Measurements from ENCODE around the gene STX1B.

The STX1B gene

GRCh38 chr16:30953111-30953510 lies 57.3 kb downstream of the STX1B start:
- Histone ChIP-seq H3K9me3 (ENCODE audit: control insufficient read depth, low read length) (no peaks in the 10 kb centered on the region), H3K36me3 (ENCODE audit: control insufficient read depth, insufficient read depth, low read length) (no peaks in the 10 kb centered on the region), H3K4me1 (ENCODE audit: control insufficient read depth, insufficient read depth, low read length) (peaks cover 13% of the 10 kb centered on the region), H3K27ac (ENCODE audit: insufficient read depth, low read depth, low read length, poor library complexity, severe bottlenecking) (no peak overlapping the region), H3K4me3 (ENCODE audit: insufficient read depth, low read depth, low read length) (no peak overlapping the region), H3K27me3 (ENCODE audit: control insufficient read depth, insufficient read depth, low read length, poor library complexity, severe bottlenecking) (no peaks in the 10 kb centered on the region)
- WGBS, 2 experiments = 78 to 80% methylated on average over 9 of the region's 9 CpGs

- no peaks in the 10 kb centered on the region for H3K9me3 ChIP-seq (ENCODE audit: control insufficient read depth, low read length)
- no peak overlapping the region for H3K4me3 ChIP-seq (ENCODE audit: insufficient read depth, low read depth, low read length)
- 93 to 95% methylated on average over 3 of the region's 3 CpGs for WGBS, 2 experiments
- no peaks in the 10 kb centered on the region for H3K27me3 ChIP-seq (ENCODE audit: control insufficient read depth, insufficient read depth, low read length, poor library complexity, severe bottlenecking)
- H3K4me1 ChIP-seq (ENCODE audit: control insufficient read depth, insufficient read depth, low read length) = peaks cover 19% of the 10 kb centered on the region
- no peak overlapping the region for H3K27ac ChIP-seq (ENCODE audit: insufficient read depth, low read depth, low read length, poor library complexity, severe bottlenecking)
- no peaks in the 10 kb centered on the region for H3K36me3 ChIP-seq (ENCODE audit: control insufficient read depth, insufficient read depth, low read length)
Measured at GRCh38 chr16:30951750-30952149, 58.7 kb downstream of the STX1B start.

DNA sequence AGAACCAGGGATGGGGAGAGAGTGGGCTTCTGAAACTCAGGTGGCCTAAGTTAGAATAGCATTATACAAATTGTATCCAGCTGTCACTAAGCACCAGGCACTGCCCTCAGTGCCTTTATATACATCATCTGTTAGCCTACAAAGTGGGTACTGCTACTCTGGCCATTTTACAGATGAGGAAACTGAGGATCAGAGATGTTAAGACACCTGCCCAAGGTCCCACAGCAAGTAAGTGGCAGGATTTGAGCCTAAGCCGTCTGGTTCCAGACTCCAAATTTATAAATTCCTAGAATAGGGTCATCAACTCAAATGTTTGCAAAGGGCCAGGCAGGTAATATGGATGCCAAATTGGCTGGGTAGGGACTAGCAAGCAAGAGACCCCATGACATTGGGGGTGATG lies 59.2 kb downstream of the STX1B start:
- 88 to 97% methylated on average over 1 of the region's 1 CpG for WGBS, 2 experiments
- no peak overlapping the region for H3K4me3 ChIP-seq (ENCODE audit: insufficient read depth, low read depth, low read length)
- H3K9me3 ChIP-seq (ENCODE audit: control insufficient read depth, low read length) = no peaks in the 10 kb centered on the region
- no peaks in the 10 kb centered on the region for H3K36me3 ChIP-seq (ENCODE audit: control insufficient read depth, insufficient read depth, low read length)
- H3K4me1 ChIP-seq (ENCODE audit: control insufficient read depth, insufficient read depth, low read length) = peaks cover 19% of the 10 kb centered on the region
- no peaks in the 10 kb centered on the region for H3K27me3 ChIP-seq (ENCODE audit: control insufficient read depth, insufficient read depth, low read length, poor library complexity, severe bottlenecking)
- H3K27ac ChIP-seq (ENCODE audit: insufficient read depth, low read depth, low read length, poor library complexity, severe bottlenecking) = no peak overlapping the region

GRCh38 chr16:30950516-30951065 lies 59.8 kb downstream of the STX1B start:
- Histone ChIP-seq H3K4me3 (ENCODE audit: insufficient read depth, low read depth, low read length) (peak overlapping the region; percentile 87), H3K27ac (ENCODE audit: insufficient read depth, low read depth, low read length, poor library complexity, severe bottlenecking) (no peak overlapping the region), H3K36me3 (ENCODE audit: control insufficient read depth, insufficient read depth, low read length) (no peaks in the 10 kb centered on the region), H3K4me1 (ENCODE audit: control insufficient read depth, insufficient read depth, low read length) (peaks cover 19% of the 10 kb centered on the region), H3K27me3 (ENCODE audit: control insufficient read depth, insufficient read depth, low read length, poor library complexity, severe bottlenecking) (no peaks in the 10 kb centered on the region), H3K9me3 (ENCODE audit: control insufficient read depth, low read length) (no peaks in the 10 kb centered on the region)
- WGBS, 2 experiments = 86 to 89% methylated on average over 8 of the region's 8 CpGs

DNA sequence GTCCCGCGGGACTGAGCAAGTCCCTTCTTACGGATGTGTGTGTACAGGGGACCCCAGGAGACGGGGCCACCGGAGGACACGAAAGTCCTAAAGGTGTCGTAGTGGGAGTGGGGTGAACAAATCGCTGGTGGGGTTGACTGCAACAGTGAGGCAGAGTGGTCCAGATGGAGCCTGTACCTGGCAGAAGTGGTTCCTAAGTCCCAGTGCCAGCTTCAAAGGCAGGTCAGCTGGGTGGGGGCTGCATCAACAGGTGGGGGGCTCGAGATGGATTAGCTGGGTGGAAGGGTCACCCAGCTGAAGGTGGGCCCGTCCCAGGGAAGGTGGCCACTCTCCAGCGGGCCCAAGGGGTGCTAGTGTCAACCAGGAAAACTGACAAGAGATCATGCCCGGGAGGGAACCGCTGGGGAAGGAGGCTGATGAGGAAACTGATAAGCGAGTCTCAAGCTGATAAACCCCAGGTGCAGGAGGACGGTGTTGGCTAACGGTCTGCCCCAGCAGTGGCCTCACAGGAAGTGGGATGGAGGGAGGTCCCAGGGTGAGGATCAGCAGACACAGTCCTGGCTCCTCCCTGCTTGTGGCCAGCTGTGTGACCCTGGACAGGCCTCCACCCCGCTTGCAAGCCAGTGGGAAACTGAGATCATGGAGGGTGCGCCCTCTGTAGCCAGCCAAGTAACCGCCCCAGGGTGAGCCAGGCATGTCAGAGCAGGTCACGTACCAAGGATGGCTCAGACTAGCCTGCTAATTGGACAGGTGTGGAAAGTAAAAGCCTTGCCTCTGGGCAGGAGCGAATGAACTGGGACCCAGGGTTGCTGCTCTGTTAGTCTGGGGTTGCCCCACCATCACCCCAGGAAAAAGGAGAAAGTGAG lies 60.6 kb downstream of the STX1B start:
- H3K27ac ChIP-seq (ENCODE audit: insufficient read depth, low read depth, low read length, poor library complexity, severe bottlenecking) = no peak overlapping the region

GRCh38 chr16:30948667-30949649 lies 61.5 kb downstream of the STX1B start, which contains the start of gene ORAI3:
ORAI3 (plus strand) TSS chr16:30949068; CDS start chr16:30949290, 222 bp downstream.
- 0% methylated on average over 70 of the region's 70 CpGs for WGBS, 2 experiments

More for the DNA sequence above, 60.6 kb downstream of the STX1B start:
- WGBS, 2 experiments = 12 to 14% methylated on average over 21 of the region's 21 CpGs
- no peaks in the 10 kb centered on the region for H3K9me3 ChIP-seq (ENCODE audit: control insufficient read depth, low read length)
- no peaks in the 10 kb centered on the region for H3K27me3 ChIP-seq (ENCODE audit: control insufficient read depth, insufficient read depth, low read length, poor library complexity, severe bottlenecking)
- H3K36me3 ChIP-seq (ENCODE audit: control insufficient read depth, insufficient read depth, low read length) = peaks cover 2% of the 10 kb centered on the region
- peaks cover 19% of the 10 kb centered on the region for H3K4me1 ChIP-seq (ENCODE audit: control insufficient read depth, insufficient read depth, low read length)
- H3K4me3 ChIP-seq (ENCODE audit: insufficient read depth, low read depth, low read length) = peak overlapping the region; percentile 87

DNA sequence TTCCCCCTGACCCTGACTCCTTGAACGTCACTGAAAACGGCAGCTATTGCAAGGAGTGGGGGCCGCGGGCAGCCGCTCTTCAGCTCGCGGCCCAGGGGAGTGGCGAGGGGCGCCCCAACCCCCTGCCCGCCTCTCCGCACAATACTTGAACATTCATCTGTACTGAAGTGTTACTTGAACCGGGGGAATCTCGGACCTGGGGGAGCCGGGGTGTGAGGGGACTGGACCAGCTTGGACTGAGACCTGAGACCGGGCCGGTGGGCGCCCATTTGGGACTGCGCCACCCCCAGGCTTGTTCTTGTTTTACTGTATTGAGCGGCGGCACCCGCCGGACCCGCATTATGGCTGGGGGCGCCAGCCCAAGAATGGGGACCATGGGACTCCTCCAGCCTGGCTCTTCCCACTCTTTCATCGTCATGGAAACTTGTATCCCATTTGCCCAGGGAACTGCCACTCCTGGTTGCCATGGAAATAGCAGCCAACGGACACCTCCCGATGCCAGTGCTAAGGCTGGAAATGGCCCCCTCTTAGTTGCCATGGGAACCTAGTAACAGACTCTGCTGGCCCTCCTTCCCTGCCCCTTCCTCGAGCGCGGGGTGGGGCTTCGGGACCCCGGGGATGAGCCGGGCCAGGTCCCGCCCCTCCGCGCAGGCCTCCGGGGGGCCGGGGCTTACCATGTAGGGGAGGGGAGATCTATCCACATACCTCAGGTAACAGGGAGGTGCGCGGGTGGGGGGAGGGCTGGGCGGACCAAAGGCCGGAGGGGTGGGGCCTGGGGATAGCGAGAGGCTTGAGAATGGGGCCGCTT lies 62.4 kb downstream of the STX1B start:
- no peaks in the 10 kb centered on the region for H3K9me3 ChIP-seq (ENCODE audit: control insufficient read depth, low read length)
- H3K4me3 ChIP-seq (ENCODE audit: insufficient read depth, low read depth, low read length) = peak overlapping the region; percentile 87
- peaks cover 12% of the 10 kb centered on the region for H3K4me1 ChIP-seq (ENCODE audit: control insufficient read depth, insufficient read depth, low read length)
- peak overlapping the region; percentile 97 for H3K27ac ChIP-seq (ENCODE audit: insufficient read depth, low read depth, low read length, poor library complexity, severe bottlenecking)
- peaks cover 16% of the 10 kb centered on the region for H3K36me3 ChIP-seq (ENCODE audit: control insufficient read depth, insufficient read depth, low read length)
- 1% methylated on average over 36 to 44 of the region's 44 CpGs for WGBS, 2 experiments
- no peaks in the 10 kb centered on the region for H3K27me3 ChIP-seq (ENCODE audit: control insufficient read depth, insufficient read depth, low read length, poor library complexity, severe bottlenecking)

More at GRCh38 chr16:30948667-30949649, 61.5 kb downstream of the STX1B start, which contains the start of gene ORAI3:
- Histone ChIP-seq H3K27me3 (ENCODE audit: control insufficient read depth, insufficient read depth, low read length, poor library complexity, severe bottlenecking) (no peaks in the 10 kb centered on the region), H3K27ac (ENCODE audit: insufficient read depth, low read depth, low read length, poor library complexity, severe bottlenecking) (peak within 1 kb of the TSS; percentile 97), H3K9me3 (ENCODE audit: control insufficient read depth, low read length) (no peaks in the 10 kb centered on the region), H3K4me3 (ENCODE audit: insufficient read depth, low read depth, low read length) (peak within 1 kb of the TSS; percentile 87), H3K4me1 (ENCODE audit: control insufficient read depth, insufficient read depth, low read length) (peaks cover 16% of the 10 kb centered on the region), H3K36me3 (ENCODE audit: control insufficient read depth, insufficient read depth, low read length) (peaks cover 11% of the 10 kb centered on the region)

DNA sequence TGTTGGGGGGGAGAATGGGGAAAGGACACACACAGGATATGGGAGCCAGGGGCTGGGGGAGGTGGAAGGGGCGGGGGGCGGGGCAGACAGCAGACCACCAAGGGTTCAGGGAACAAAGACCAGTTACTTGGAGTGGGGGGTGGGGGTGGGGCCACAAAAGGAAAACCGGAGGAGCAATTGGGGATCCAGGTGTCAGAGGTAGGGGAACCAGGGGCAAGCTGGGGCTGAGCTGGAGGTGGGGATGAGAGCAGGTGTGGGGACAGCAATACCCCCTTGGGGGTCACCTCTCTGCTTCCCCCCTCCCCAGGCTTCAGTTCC lies 62.9 kb downstream of the STX1B start:
- no peaks in the 10 kb centered on the region for H3K9me3 ChIP-seq (ENCODE audit: control insufficient read depth, low read length)
- WGBS, 2 experiments = 9 to 10% methylated on average over 3 of the region's 3 CpGs
- H3K36me3 ChIP-seq (ENCODE audit: control insufficient read depth, insufficient read depth, low read length) = peaks cover 16% of the 10 kb centered on the region
- peaks cover 18% of the 10 kb centered on the region for H3K4me1 ChIP-seq (ENCODE audit: control insufficient read depth, insufficient read depth, low read length)
- H3K27ac ChIP-seq (ENCODE audit: insufficient read depth, low read depth, low read length, poor library complexity, severe bottlenecking) = peak overlapping the region; percentile 97
- H3K27me3 ChIP-seq (ENCODE audit: control insufficient read depth, insufficient read depth, low read length, poor library complexity, severe bottlenecking) = no peaks in the 10 kb centered on the region
- peak overlapping the region; percentile 87 for H3K4me3 ChIP-seq (ENCODE audit: insufficient read depth, low read depth, low read length)

GRCh38 chr16:30946671-30947540 lies 63.5 kb downstream of the STX1B start:
- no peaks in the 10 kb centered on the region for H3K9me3 ChIP-seq (ENCODE audit: control insufficient read depth, low read length)
- peak overlapping the region; percentile 39 for H3K27ac ChIP-seq (ENCODE audit: insufficient read depth, low read depth, low read length, poor library complexity, severe bottlenecking)
- peaks cover 16% of the 10 kb centered on the region for H3K36me3 ChIP-seq (ENCODE audit: control insufficient read depth, insufficient read depth, low read length)
- peaks cover 23% of the 10 kb centered on the region for H3K4me1 ChIP-seq (ENCODE audit: control insufficient read depth, insufficient read depth, low read length)
- H3K4me3 ChIP-seq (ENCODE audit: insufficient read depth, low read depth, low read length) = no peak overlapping the region
- no peaks in the 10 kb centered on the region for H3K27me3 ChIP-seq (ENCODE audit: control insufficient read depth, insufficient read depth, low read length, poor library complexity, severe bottlenecking)
- WGBS, 2 experiments = 81% methylated on average over 36 to 38 of the region's 38 CpGs

Data from ectodermal cell (in vitro differentiated cells).